Esophagus muscularis mucosa (tissue), 4 donors: ENCODE data around the gene SIGLECL1. TPM values are rescaled to one million over a fixed set of nuclear protein-coding genes. Genes with fewer than 3 reads are reported as not detected.

Source experiments
- DNase-seq: peaks from one replicate; pipeline ENCODE4 v3.0.0-alpha.2; 2017; ENCODE audit errors: extremely low spot score
- H3K27ac ChIP-seq, 4 donors: fragments of 200-600 bp; sonication (generic); replicated peaks in 1 of 4; 1 replicate in 3 of 4; 2 replicates in 1 of 4; pipeline ENCODE4 v1.5.1; 2016 to 2019; ENCODE audit warnings: mild to moderate bottlenecking in 1 of 4
- H3K27me3 ChIP-seq, 4 donors: fragments of 200-600 bp; sonication (generic); one replicate each; pipeline versions ENCODE4 v1.5.1 to v1.6.0; 2016 to 2019
- H3K36me3 ChIP-seq, 4 donors: fragments of 200-600 bp; sonication (generic); one replicate each; pipeline ENCODE4 v1.5.1; 2016 to 2019
- H3K4me1 ChIP-seq, 4 donors: fragments of 200-600 bp; sonication (generic); one replicate each; pipeline ENCODE4 v1.5.1; 2016 to 2019
- H3K4me3 ChIP-seq, 4 donors: fragments of 200-600 bp; sonication (generic); 1 replicate in 2 of 4; 2 replicates in 2 of 4; pipeline ENCODE4 v1.5.1; 2016 to 2019; ENCODE audit warnings: mild to moderate bottlenecking in 4 of 4, moderate library complexity in 1 of 4
- H3K9me3 ChIP-seq, 4 donors: fragments of 200-600 bp; sonication (generic); 1 replicate in 3 of 4; 2 replicates in 1 of 4; pipeline ENCODE4 v1.5.1; 2016 to 2019
- EP300 ChIP-seq: sonication (generic); formaldehyde crosslinking; IDR thresholded peaks from one replicate; pipeline ENCODE4 v1.6.1; 2017; ENCODE audit warnings: antibody characterized with exemption
- POLR2A ChIP-seq: fragments of 450-650 bp; IDR thresholded peaks from one replicate; pipeline ENCODE4 v1.6.1; 2017; ENCODE audit warnings: antibody characterized with exemption, moderate library complexity, mild to moderate bottlenecking, low read depth
- POLR2AphosphoS5 ChIP-seq, 2 donors: sonication (generic); formaldehyde crosslinking; IDR thresholded peaks; one replicate each; pipeline ENCODE4 v1.6.1; 2017; ENCODE audit warnings: antibody characterized with exemption in 2 of 2
- WGBS: methylation state at CpG from one replicate; pipeline ENCODE4 v1.1.5; 2018; 5-methylcytosine and 5-hydroxymethylcytosine counted together
- intact Hi-C: fragments of 100-400 bp; cut with DNase I; formaldehyde crosslinking; loops from one replicate; pipeline ENCODE4 v1.15.1; 2023
- total RNA-seq, 4 donors: library from RNA; depleted of rRNA; stranded (reverse); fragments of >200 nt; gene quantifications; one replicate each; pipeline versions ENCODE4 v1.1.0 to v1.2.1, GENCODE V29; 2016
- TF ChIP-seq, protein P1 (sequence below), 3 experiments: fragments of 200-600 bp in 2 of 3; fragments of 450-650 bp in 1 of 3; sonication (generic) in 2 of 3; IDR thresholded peaks; one replicate each; pipeline ENCODE4 v1.5.1; 2017 to 2019; ENCODE audit warnings: antibody characterized with exemption in 3 of 3, mild to moderate bottlenecking in 2 of 3, moderate library complexity in 1 of 3

SIGLECL1 gene
- total RNA-seq, 4 donors from 2014 or later = not detected

DNA sequence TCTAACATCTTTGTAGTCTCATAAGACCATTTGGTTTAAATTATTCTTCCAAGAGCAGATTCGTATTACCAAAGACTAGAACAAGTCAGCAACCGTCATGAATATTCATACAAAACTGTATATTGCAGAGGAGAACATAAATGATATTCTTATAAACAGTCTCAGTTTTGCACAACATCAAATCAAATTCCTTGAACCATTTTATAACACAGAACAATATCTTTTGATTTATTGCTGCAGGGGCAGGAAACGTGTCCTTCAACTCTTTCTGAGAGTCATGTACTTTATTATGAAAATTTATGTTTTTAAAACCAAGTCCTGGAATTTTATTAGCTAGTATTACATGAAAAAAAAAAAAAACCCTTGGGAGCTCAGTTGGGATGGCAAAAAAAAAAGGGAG is 26.2 kb downstream of the SIGLECL1 start:
- intact Hi-C loops = no loop called here
- WGBS = 64% methylated on average over 3 of the region's 3 CpGs

DNA sequence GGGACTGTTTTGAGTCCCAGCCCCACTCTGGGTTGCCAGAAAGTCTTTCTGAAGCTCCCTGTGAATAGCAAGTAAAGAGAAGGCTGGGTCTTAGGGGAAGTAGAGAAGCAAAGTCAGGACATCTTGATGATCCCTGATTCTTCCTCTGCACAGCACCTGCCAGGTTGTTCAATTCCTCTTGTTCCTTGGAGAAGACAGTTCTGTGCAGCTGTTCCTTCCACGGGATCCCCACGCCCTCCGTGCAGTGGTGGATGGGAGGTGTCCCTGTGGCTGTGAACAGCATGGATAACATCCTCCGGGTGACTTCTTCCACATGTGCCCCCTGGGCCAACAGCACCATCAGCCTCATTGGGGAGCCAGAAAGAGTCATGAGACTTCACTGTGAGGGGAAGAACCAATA is 31.5 kb downstream of the SIGLECL1 start:
- intact Hi-C loops = no loop called here
- Histone ChIP-seq H3K4me1 (no peaks in the 10 kb centered on the region), H3K9me3 (peaks cover 0 to 15% (median 5%) of the 10 kb centered on the region in 4 donors), H3K36me3 (no peaks in the 10 kb centered on the region), H3K27me3 (peaks cover 0 to 37% (median 0%) of the 10 kb centered on the region in 4 donors), H3K27ac (no peak overlapping the region), H3K4me3 (no peak overlapping the region)
- TF ChIP-seq POLR2AphosphoS5 (IDR thresholded peaks at IDR 0.05) (no peak), EP300 (no peak), POLR2A (no peak)
- TF ChIP-seq, protein P1, sequence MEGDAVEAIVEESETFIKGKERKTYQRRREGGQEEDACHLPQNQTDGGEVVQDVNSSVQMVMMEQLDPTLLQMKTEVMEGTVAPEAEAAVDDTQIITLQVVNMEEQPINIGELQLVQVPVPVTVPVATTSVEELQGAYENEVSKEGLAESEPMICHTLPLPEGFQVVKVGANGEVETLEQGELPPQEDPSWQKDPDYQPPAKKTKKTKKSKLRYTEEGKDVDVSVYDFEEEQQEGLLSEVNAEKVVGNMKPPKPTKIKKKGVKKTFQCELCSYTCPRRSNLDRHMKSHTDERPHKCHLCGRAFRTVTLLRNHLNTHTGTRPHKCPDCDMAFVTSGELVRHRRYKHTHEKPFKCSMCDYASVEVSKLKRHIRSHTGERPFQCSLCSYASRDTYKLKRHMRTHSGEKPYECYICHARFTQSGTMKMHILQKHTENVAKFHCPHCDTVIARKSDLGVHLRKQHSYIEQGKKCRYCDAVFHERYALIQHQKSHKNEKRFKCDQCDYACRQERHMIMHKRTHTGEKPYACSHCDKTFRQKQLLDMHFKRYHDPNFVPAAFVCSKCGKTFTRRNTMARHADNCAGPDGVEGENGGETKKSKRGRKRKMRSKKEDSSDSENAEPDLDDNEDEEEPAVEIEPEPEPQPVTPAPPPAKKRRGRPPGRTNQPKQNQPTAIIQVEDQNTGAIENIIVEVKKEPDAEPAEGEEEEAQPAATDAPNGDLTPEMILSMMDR (IDR thresholded peaks at IDR 0.05) = no peak
- no peak for DNase-seq
- WGBS = 83% methylated on average over 4 of the region's 4 CpGs

More for the DNA sequence above, 26.2 kb downstream of the SIGLECL1 start:
- DNase-seq = no peak
- Histone ChIP-seq H3K4me1 (no peaks in the 10 kb centered on the region), H3K9me3 (peaks cover 0 to 5% (median 0%) of the 10 kb centered on the region in 4 donors), H3K36me3 (no peaks in the 10 kb centered on the region), H3K27me3 (peaks cover 0 to 31% (median 0%) of the 10 kb centered on the region in 4 donors), H3K27ac (no peak overlapping the region), H3K4me3 (no peak overlapping the region)
- TF ChIP-seq EP300 = no peak
- no peak for TF ChIP-seq POLR2A
- TF ChIP-seq, protein P1 (IDR thresholded peaks at IDR 0.05) = no peak
- TF ChIP-seq POLR2AphosphoS5 (IDR thresholded peaks at IDR 0.05) = no peak

DNA sequence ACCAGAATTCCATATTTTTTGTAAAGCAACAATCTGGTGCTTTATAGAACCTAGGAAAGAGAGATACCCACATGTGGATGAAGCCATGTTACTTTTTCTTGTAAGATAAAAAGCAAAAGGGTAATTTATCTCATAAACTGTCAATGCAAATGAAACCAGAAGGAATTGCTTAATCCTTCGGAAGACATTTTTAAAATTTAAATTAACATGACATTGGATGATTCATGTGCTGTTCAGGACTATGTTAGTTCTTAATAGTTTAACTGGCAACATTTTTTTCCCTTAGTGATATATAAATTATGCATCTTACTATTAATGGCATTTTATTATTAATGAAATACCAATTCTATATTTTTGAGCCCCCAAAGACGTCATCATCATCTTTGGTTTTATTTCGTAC is 34.8 kb downstream of the SIGLECL1 start:
- no peak for DNase-seq
- TF ChIP-seq POLR2A = no peak
- no peak for TF ChIP-seq EP300
- TF ChIP-seq POLR2AphosphoS5 (IDR thresholded peaks at IDR 0.05) = no peak
- TF ChIP-seq, protein P1 (IDR thresholded peaks at IDR 0.05) = no peak
- no peak overlapping the region for H3K4me3 ChIP-seq
- WGBS = 64% methylated on average over 3 of the region's 3 CpGs
- peaks cover 0 to 32% (median 0%) of the 10 kb centered on the region in 4 donors for H3K27me3 ChIP-seq
- intact Hi-C loops = no loop called here
- no peak overlapping the region for H3K27ac ChIP-seq
- H3K4me1 ChIP-seq = no peaks in the 10 kb centered on the region
- no peaks in the 10 kb centered on the region for H3K36me3 ChIP-seq
- peaks cover 0 to 15% (median 10%) of the 10 kb centered on the region in 4 donors for H3K9me3 ChIP-seq

DNA sequence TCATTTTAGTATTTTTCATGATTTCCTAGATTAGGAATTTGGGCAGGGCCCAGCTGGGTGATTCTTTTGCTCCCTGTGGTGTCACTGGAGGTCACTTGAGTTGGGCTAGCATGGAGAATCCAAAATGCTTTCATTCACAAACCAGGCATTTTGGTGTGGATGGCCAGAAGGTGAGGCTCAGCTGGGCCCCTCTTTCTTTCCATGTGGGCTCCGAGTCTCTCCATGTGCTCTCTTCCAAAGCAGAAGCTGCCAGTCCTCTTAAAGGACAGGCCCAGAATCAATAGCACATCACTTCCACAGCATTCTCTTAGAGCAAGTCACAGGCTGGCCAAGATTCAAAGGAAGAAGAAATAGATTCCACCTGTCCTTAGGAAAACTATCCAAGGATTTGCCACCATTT is 38.8 kb downstream of the SIGLECL1 start:
- no peak for DNase-seq
- Histone ChIP-seq H3K36me3 (no peaks in the 10 kb centered on the region), H3K27me3 (peaks cover 0 to 54% (median 0%) of the 10 kb centered on the region in 4 donors), H3K4me1 (no peaks in the 10 kb centered on the region), H3K27ac (no peak overlapping the region), H3K9me3 (peaks cover 0 to 9% (median 5%) of the 10 kb centered on the region in 4 donors), H3K4me3 (no peak overlapping the region)
- TF ChIP-seq EP300 (no peak), POLR2AphosphoS5 (IDR thresholded peaks at IDR 0.05) (no peak), POLR2A (no peak)
- TF ChIP-seq, protein P1 (IDR thresholded peaks at IDR 0.05) = no peak
- intact Hi-C loops = no loop called here
- WGBS = 78% methylated on average over 1 of the region's 1 CpG

DNA sequence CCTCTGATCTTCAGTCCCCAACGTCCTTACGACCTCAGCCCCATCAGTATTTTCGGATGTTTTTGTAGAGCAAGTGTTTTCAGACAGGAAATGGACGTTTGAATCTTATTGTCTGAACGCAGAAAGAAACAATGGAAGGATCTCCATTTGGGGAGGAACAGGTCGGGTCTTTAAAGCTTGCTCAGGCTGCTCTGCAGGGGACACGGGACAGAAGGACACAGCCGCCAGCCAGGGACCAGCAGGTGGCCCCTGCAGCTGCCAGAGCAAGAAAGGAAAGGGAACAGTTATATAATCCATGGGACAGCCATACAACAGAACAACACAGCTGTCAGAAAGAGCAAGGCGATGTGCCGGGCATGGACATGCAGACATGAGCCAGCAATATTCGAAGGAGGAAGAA is 42.1 kb downstream of the SIGLECL1 start:
- Histone ChIP-seq H3K4me1 (no peaks in the 10 kb centered on the region), H3K9me3 (peaks cover 0 to 9% (median 5%) of the 10 kb centered on the region in 4 donors), H3K27me3 (peaks cover 0 to 71% (median 5%) of the 10 kb centered on the region in 4 donors), H3K27ac (no peak overlapping the region), H3K4me3 (no peak overlapping the region), H3K36me3 (no peaks in the 10 kb centered on the region)
- TF ChIP-seq POLR2A (no peak), POLR2AphosphoS5 (IDR thresholded peaks at IDR 0.05) (no peak), EP300 (no peak)
- TF ChIP-seq, protein P1 (IDR thresholded peaks at IDR 0.05) = no peak
- WGBS = 40% methylated on average over 11 of the region's 11 CpGs
- DNase-seq = no peak
- intact Hi-C loops = no loop called here
